ENCODE data around the gene RPP38. TPM values are rescaled to one million over a fixed set of nuclear protein-coding genes. Genes with fewer than 3 reads are reported as not detected.

Gene RPP38
- total RNA-seq, 1 experiment from 2014 or later = 15.9 TPM

DNA sequence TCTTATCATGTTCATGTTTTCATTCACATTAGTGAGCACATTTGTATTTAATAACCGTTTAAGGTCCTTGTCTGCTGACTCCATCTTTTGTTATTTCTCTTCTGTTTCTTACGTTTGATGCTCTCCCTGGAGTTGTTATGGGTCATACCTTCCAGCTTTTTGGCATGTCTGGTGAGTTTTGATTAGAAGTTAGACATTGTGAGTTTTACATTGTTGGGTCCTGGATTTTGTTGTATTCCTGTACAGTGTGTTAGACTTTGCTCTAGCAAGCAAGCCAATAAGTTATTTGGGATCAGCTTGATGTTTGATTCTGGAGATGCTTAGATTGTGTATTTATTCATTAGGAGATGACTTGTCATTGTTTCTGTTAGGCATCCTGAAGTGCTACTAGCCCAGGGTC, 36.5 kb upstream of the RPP38 start:
- no peak overlapping the region for H2AFZ ChIP-seq
- peaks cover 5% of the 10 kb centered on the region; the same call in 1 of the 2 replicates for H3K9me3 ChIP-seq (ENCODE audit: insufficient read depth, low read depth)
- DNase-seq = no peak
- H3K4me2 ChIP-seq = no peak overlapping the region
- POLR2A ChIA-PET (ENCODE audit: unreplicated experiment) = no interaction called here
- H3K36me3 ChIP-seq (ENCODE audit: low read depth) = no peaks in the 10 kb centered on the region
- H3F3A ChIP-seq (ENCODE audit: insufficient read depth, low read depth) = no peaks in the 10 kb centered on the region
- H4K20me1 ChIP-seq (ENCODE audit: insufficient read depth) = no peaks in the 10 kb centered on the region
- CTCF ChIA-PET = no interaction called here
- no peak overlapping the region for H3K27ac ChIP-seq
- H3K4me3 ChIP-seq = no peak overlapping the region
- no peak for TF ChIP-seq EZH2 (IDR thresholded peaks at IDR 0.05; ENCODE audit: low read depth)
- TF ChIP-seq, protein P1, sequence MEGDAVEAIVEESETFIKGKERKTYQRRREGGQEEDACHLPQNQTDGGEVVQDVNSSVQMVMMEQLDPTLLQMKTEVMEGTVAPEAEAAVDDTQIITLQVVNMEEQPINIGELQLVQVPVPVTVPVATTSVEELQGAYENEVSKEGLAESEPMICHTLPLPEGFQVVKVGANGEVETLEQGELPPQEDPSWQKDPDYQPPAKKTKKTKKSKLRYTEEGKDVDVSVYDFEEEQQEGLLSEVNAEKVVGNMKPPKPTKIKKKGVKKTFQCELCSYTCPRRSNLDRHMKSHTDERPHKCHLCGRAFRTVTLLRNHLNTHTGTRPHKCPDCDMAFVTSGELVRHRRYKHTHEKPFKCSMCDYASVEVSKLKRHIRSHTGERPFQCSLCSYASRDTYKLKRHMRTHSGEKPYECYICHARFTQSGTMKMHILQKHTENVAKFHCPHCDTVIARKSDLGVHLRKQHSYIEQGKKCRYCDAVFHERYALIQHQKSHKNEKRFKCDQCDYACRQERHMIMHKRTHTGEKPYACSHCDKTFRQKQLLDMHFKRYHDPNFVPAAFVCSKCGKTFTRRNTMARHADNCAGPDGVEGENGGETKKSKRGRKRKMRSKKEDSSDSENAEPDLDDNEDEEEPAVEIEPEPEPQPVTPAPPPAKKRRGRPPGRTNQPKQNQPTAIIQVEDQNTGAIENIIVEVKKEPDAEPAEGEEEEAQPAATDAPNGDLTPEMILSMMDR (conservative IDR thresholded peaks at IDR 0.05) = no peak
- no peaks in the 10 kb centered on the region for H3K79me2 ChIP-seq (ENCODE audit: low read depth)
- intact Hi-C loops (cut with micrococcal nuclease; ENCODE audit: unreplicated experiment) = no loop called here
- no peaks in the 10 kb centered on the region for H3K4me1 ChIP-seq (replicated peaks; ENCODE audit: insufficient read depth)
- H3K27me3 ChIP-seq (ENCODE audit: insufficient read depth, low read depth) = no peaks in the 10 kb centered on the region
- H3K9me2 ChIP-seq (ENCODE audit: insufficient read depth) = no peaks in the 10 kb centered on the region
- BruUV-seq (replicated peaks) = no TSS peak

DNA sequence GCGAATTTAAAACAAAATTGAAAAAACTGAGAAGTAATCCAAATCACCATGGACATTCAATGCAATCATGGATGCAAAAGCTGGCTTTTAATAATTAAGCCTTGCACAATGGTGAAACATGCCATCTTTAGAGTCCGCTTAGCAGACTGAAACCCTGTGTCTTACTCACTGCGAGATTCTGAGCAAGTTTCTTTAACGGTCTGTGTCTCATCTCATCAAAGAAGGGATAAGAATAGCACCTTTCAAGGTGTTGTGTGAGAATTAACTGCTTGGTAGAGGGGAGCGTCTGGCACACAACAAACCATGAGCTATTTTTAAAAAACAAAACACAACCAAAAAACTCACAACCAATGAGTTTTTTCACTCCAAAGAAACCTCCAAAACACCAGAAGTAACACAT, 30.0 kb upstream of the RPP38 start:
- intact Hi-C loops (cut with micrococcal nuclease; ENCODE audit: unreplicated experiment) = no loop called here
- H3F3A ChIP-seq (ENCODE audit: insufficient read depth, low read depth) = no peaks in the 10 kb centered on the region
- H3K79me2 ChIP-seq (ENCODE audit: low read depth) = no peaks in the 10 kb centered on the region
- POLR2A ChIA-PET (ENCODE audit: unreplicated experiment) = interaction anchor here (0.6 kb wide), 1 partner anchor 59 kb away, joined by 4 read pairs; no protein-coding TSS in a partner anchor
- TF ChIP-seq, protein P1 (conservative IDR thresholded peaks at IDR 0.05) = no peak
- no peak for TF ChIP-seq EZH2 (IDR thresholded peaks at IDR 0.05; ENCODE audit: low read depth)
- H2AFZ ChIP-seq = no peak overlapping the region
- H3K27ac ChIP-seq = no peak overlapping the region
- CTCF ChIA-PET = no interaction called here
- H3K4me1 ChIP-seq (replicated peaks; ENCODE audit: insufficient read depth) = no peaks in the 10 kb centered on the region
- no peaks in the 10 kb centered on the region for H3K27me3 ChIP-seq (ENCODE audit: insufficient read depth, low read depth)
- H4K20me1 ChIP-seq (ENCODE audit: insufficient read depth) = no peaks in the 10 kb centered on the region
- no peaks in the 10 kb centered on the region for H3K36me3 ChIP-seq (ENCODE audit: low read depth)
- no peak for DNase-seq
- H3K4me3 ChIP-seq = no peak overlapping the region
- no TSS peak for BruUV-seq (replicated peaks)
- H3K4me2 ChIP-seq = no peak overlapping the region
- no peaks in the 10 kb centered on the region; the same call in 1 of the 2 replicates for H3K9me3 ChIP-seq (ENCODE audit: insufficient read depth, low read depth)
- H3K9me2 ChIP-seq (ENCODE audit: insufficient read depth) = no peaks in the 10 kb centered on the region

DNA sequence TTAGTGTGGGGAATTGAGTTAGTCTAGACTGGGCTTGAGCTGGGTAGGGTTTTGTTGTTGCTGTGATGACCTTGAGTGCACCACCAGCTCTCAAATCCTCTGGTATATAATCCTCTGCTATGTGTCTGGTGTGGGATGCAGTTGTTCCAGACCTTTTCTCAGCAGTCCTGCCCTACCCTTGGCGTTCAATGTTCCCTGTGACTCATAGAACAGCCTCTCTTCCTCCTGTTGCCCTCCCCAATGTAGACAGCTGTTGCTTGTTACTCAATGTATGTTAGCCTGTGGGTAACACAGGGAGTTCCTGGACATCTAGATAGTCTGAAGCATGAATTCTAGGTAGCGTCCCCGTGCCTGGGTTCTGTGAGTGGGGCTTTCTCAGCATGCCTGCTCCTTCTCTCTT, 28.4 kb upstream of the RPP38 start:
- no TSS peak for BruUV-seq (replicated peaks)
- POLR2A ChIA-PET (ENCODE audit: unreplicated experiment) = no interaction called here
- Histone ChIP-seq H3K79me2 (ENCODE audit: low read depth) (no peaks in the 10 kb centered on the region), H3K9me2 (ENCODE audit: insufficient read depth) (no peaks in the 10 kb centered on the region), H3K9me3 (ENCODE audit: insufficient read depth, low read depth) (no peaks in the 10 kb centered on the region; the same call in 1 of the 2 replicates), H3F3A (ENCODE audit: insufficient read depth, low read depth) (no peaks in the 10 kb centered on the region), H3K36me3 (ENCODE audit: low read depth) (no peaks in the 10 kb centered on the region), H3K4me2 (no peak overlapping the region), H3K4me3 (no peak overlapping the region), H4K20me1 (ENCODE audit: insufficient read depth) (no peaks in the 10 kb centered on the region), H3K27me3 (ENCODE audit: insufficient read depth, low read depth) (no peaks in the 10 kb centered on the region), H3K27ac (no peak overlapping the region), H3K4me1 (replicated peaks; ENCODE audit: insufficient read depth) (no peaks in the 10 kb centered on the region), H2AFZ (no peak overlapping the region)
- CTCF ChIA-PET = no interaction called here
- DNase-seq = peak in 1 of 2 experiments; percentile 1
- TF ChIP-seq EZH2 (IDR thresholded peaks at IDR 0.05; ENCODE audit: low read depth) = no peak
- TF ChIP-seq, protein P1 (conservative IDR thresholded peaks at IDR 0.05) = no peak
- intact Hi-C loops (cut with micrococcal nuclease; ENCODE audit: unreplicated experiment) = no loop called here

Data from PC-9 (cell line).